PC-9 (cell line): ENCODE measurements around the gene MAPK1. TPM values are rescaled to one million over a fixed set of nuclear protein-coding genes. Genes with fewer than 3 reads are reported as not detected.

ENCODE experiments used
- BruUV-seq: library from RNA; stranded (reverse); fragments of 400-500 nt; replicated peaks from 2 replicates; lab custom pipeline; 2021; lab: Mats Ljungman, UMichigan
- CTCF ChIA-PET: fragments of 300-600 bp; sonication (Branson Sonifier 250); formaldehyde crosslinking; loops from one replicate; lab custom pipeline; 2022; ENCODE audit warnings: antibody characterized with exemption; lab: Charles Lee
- POLR2A ChIA-PET: fragments of 300-600 bp; sonication (Branson Sonifier 250); formaldehyde crosslinking; loops from one replicate; lab custom pipeline; 2022; ENCODE audit warnings: antibody characterized with exemption; ENCODE audit not compliant: unreplicated experiment; lab: Charles Lee
- DNase-seq, 2 experiments: peaks; one replicate each; pipeline versions ENCODE4 v3.0.0 to v3.0.0-alpha.2; 2015 to 2022; ENCODE audit warnings: mixed read lengths in 1 of 2
- H2AFZ ChIP-seq: fragments of 200-600 bp; sonication (generic); 2 replicates; pipeline ENCODE4 v1.8.1; 2017; ENCODE audit warnings: antibody characterized with exemption
- H3F3A ChIP-seq: fragments of 200-600 bp; sonication (generic); 2 replicates; pipeline ENCODE4 v1.8.1; 2017; ENCODE audit warnings: antibody characterized with exemption, mild to moderate bottlenecking, low read depth; ENCODE audit not compliant: insufficient read depth
- H3K27ac ChIP-seq: fragments of 200-600 bp; sonication (generic); 2 replicates; pipeline ENCODE4 v1.6.1; 2016; ENCODE audit warnings: mixed run types
- H3K27me3 ChIP-seq: fragments of 200-600 bp; sonication (generic); 2 replicates; pipeline ENCODE4 v1.6.1; 2016; ENCODE audit warnings: low read depth, mixed run types; ENCODE audit not compliant: insufficient read depth
- H3K36me3 ChIP-seq: fragments of 200-600 bp; sonication (generic); 2 replicates; pipeline ENCODE4 v1.6.1; 2016; ENCODE audit warnings: low read depth, mixed run types
- H3K4me1 ChIP-seq: fragments of 200-600 bp; sonication (generic); replicated peaks from 2 replicates; pipeline ENCODE4 v1.6.1; 2016; ENCODE audit warnings: mixed run types; ENCODE audit not compliant: insufficient read depth
- H3K4me2 ChIP-seq: fragments of 200-600 bp; sonication (generic); 2 replicates; pipeline ENCODE4 v1.6.1; 2017; ENCODE audit warnings: mixed run types
- H3K4me3 ChIP-seq: fragments of 200-600 bp; sonication (generic); 2 replicates; pipeline ENCODE4 v1.6.1; 2016; ENCODE audit warnings: mixed run types
- H3K79me2 ChIP-seq: fragments of 200-600 bp; sonication (generic); 2 replicates; pipeline ENCODE4 v1.6.1; 2017; ENCODE audit warnings: low read depth, mixed run types
- H3K9me2 ChIP-seq: fragments of 200-600 bp; sonication (generic); 2 replicates; pipeline ENCODE4 v1.8.1; 2017; ENCODE audit warnings: mild to moderate bottlenecking; ENCODE audit not compliant: insufficient read depth
- H3K9me3 ChIP-seq: fragments of 200-600 bp; sonication (generic); 2 replicates; pipeline ENCODE4 v1.8.1; 2016; ENCODE audit warnings: low read depth; ENCODE audit not compliant: insufficient read depth
- H4K20me1 ChIP-seq: fragments of 200-600 bp; sonication (generic); 2 replicates; pipeline ENCODE4 v1.8.1; 2017; ENCODE audit not compliant: insufficient read depth
- CTCF ChIP-seq: fragments of 200-600 bp; sonication (generic); conservative IDR thresholded peaks from 2 replicates; pipeline ENCODE4 v1.6.1; 2017; ENCODE audit warnings: mixed run types, antibody characterized with exemption, mild to moderate bottlenecking, moderate library complexity
- EZH2 ChIP-seq: fragments of 200-600 bp; sonication (generic); IDR thresholded peaks from 2 replicates; pipeline ENCODE4 v1.8.0; 2017; ENCODE audit warnings: antibody characterized with exemption, low read depth
- intact Hi-C: fragments of 100-400 bp; cut with micrococcal nuclease; formaldehyde crosslinking; loops from one replicate; pipeline ENCODE4 v1.10.0; 2022; ENCODE audit not compliant: unreplicated experiment
- total RNA-seq: library from RNA; stranded (reverse); gene quantifications from 2 replicates; pipeline ENCODE4 v1.2.3, GENCODE V29; 2021

The MAPK1 gene
- total RNA-seq, 1 experiment from 2014 or later, result 82.8 TPM

GRCh38 chr22:21728270-21728669 is 139.2 kb downstream of the MAPK1 start:
- intact Hi-C loops, result no loop called here
- no TSS peak for BruUV-seq
- CTCF ChIA-PET, result no interaction called here

GRCh38 chr22:21727768-21728167 is 139.7 kb downstream of the MAPK1 start:
- BruUV-seq, result no TSS peak
- intact Hi-C loops, result no loop called here
- TF ChIP-seq CTCF (no peak), EZH2 (no peak)

More at GRCh38 chr22:21728270-21728669, 139.2 kb downstream of the MAPK1 start:
- Histone ChIP-seq H3K4me2 (no peak overlapping the region), H3K27ac (no peak overlapping the region), H4K20me1 (no peaks in the 10 kb centered on the region), H3F3A (no peaks in the 10 kb centered on the region), H3K79me2 (no peaks in the 10 kb centered on the region), H3K9me3 (no peaks in the 10 kb centered on the region), H3K4me1 (no peaks in the 10 kb centered on the region), H3K36me3 (no peaks in the 10 kb centered on the region), H3K9me2 (no peaks in the 10 kb centered on the region), H2AFZ (no peak overlapping the region), H3K27me3 (no peaks in the 10 kb centered on the region), H3K4me3 (no peak overlapping the region)
- TF ChIP-seq EZH2 (no peak), CTCF (no peak)
- POLR2A ChIA-PET, result no interaction called here
- no peak for DNase-seq

GRCh38 chr22:21727159-21727558 is 140.3 kb downstream of the MAPK1 start:
- no peaks in the 10 kb centered on the region for H3K36me3 ChIP-seq
- intact Hi-C loops, result no loop called here
- TF ChIP-seq CTCF (no peak), EZH2 (no peak)
- POLR2A ChIA-PET, result no interaction called here
- no peak overlapping the region for H3K4me3 ChIP-seq
- BruUV-seq, result no TSS peak
- DNase-seq, result no peak
- no peaks in the 10 kb centered on the region for H3K9me2 ChIP-seq
- H4K20me1 ChIP-seq, result no peaks in the 10 kb centered on the region
- H3K4me2 ChIP-seq, result no peak overlapping the region
- H3K27ac ChIP-seq, result no peak overlapping the region
- no peaks in the 10 kb centered on the region for H3K9me3 ChIP-seq
- no peaks in the 10 kb centered on the region for H3F3A ChIP-seq
- no peaks in the 10 kb centered on the region for H3K27me3 ChIP-seq
- no peaks in the 10 kb centered on the region for H3K4me1 ChIP-seq
- CTCF ChIA-PET, result no interaction called here
- no peak overlapping the region for H2AFZ ChIP-seq
- H3K79me2 ChIP-seq, result no peaks in the 10 kb centered on the region

More at GRCh38 chr22:21727768-21728167, 139.7 kb downstream of the MAPK1 start:
- Histone ChIP-seq H3K4me3 (no peak overlapping the region), H3K9me2 (no peaks in the 10 kb centered on the region), H3K9me3 (no peaks in the 10 kb centered on the region), H2AFZ (no peak overlapping the region), H3K4me2 (no peak overlapping the region), H3K4me1 (no peaks in the 10 kb centered on the region), H3K36me3 (no peaks in the 10 kb centered on the region), H4K20me1 (no peaks in the 10 kb centered on the region), H3K79me2 (no peaks in the 10 kb centered on the region), H3F3A (no peaks in the 10 kb centered on the region), H3K27me3 (no peaks in the 10 kb centered on the region), H3K27ac (no peak overlapping the region)
- CTCF ChIA-PET, result no interaction called here
- no peak for DNase-seq
- POLR2A ChIA-PET, result no interaction called here
